Middle frontal gyrus (tissue), 1 donor: ENCODE data around the gene ITPRID2.
"Not testable (repeated sequence)": the region's sequence is repeated elsewhere in the genome, so short reads cannot be mapped to it uniquely, and the experiment has no call there.

Experiments
- DNase-seq: peaks from one replicate; pipeline ENCODE4 v3.0.0-alpha.2; 2015; ENCODE audit warnings: low spot score; ENCODE audit errors: extremely low spot score

ITPRID2 gene

GRCh38 chr2:181959508-181959907 is 68.0 kb downstream of the ITPRID2 start:
- DNase-seq = no peak

- DNase-seq = not testable (repeated sequence)
These were observed 69.6 kb downstream of the ITPRID2 start for GRCh38 chr2:181961167-181961566.

GRCh38 chr2:181962142-181962541 is 70.6 kb downstream of the ITPRID2 start:
- no peak for DNase-seq

GRCh38 chr2:181970160-181970794 is 78.7 kb downstream of the ITPRID2 start:
- DNase-seq = no peak

- no peak for DNase-seq
These were observed 79.5 kb downstream of the ITPRID2 start for GRCh38 chr2:181971032-181971431.

- no peak for DNase-seq
These were observed 81.1 kb downstream of the ITPRID2 start for GRCh38 chr2:181972431-181973170.

GRCh38 chr2:181973171-181973783 is 81.7 kb downstream of the ITPRID2 start:
- DNase-seq = no peak

GRCh38 chr2:181977661-181978350 is 86.3 kb downstream of the ITPRID2 start:
- DNase-seq = no peak

GRCh38 chr2:181978351-181979150 is 87.0 kb downstream of the ITPRID2 start:
- DNase-seq = no peak
